Prostate gland (tissue), 2 donors: ENCODE measurements around the gene CCDC158. TPM values are rescaled to one million over a fixed set of nuclear protein-coding genes. Genes with fewer than 3 reads are reported as not detected.

Source experiments
- DNase-seq: peaks from one replicate; pipeline ENCODE4 v3.0.0-alpha.2; 2019; ENCODE audit warnings: low spot score
- H3K27ac ChIP-seq, 2 donors: fragments of 200-600 bp; sonication (generic); 2 replicates each; pipeline ENCODE4 v1.5.1; 2017 to 2019
- H3K27me3 ChIP-seq: fragments of 200-600 bp; sonication (generic); replicated peaks from 2 replicates; pipeline ENCODE4 v1.5.1; 2019; ENCODE audit not compliant: insufficient read depth
- H3K36me3 ChIP-seq, 2 donors: fragments of 200-600 bp; sonication (generic); 1 replicate in 1 of 2; 2 replicates in 1 of 2; pipeline versions ENCODE4 v1.5.1 to v1.8.1; 2017 to 2019
- H3K4me1 ChIP-seq: fragments of 200-600 bp; sonication (generic); replicated peaks from 2 replicates; pipeline ENCODE4 v1.5.1; 2019
- H3K4me3 ChIP-seq, 2 donors: fragments of 200-600 bp; sonication (generic); 2 replicates each; pipeline ENCODE4 v1.5.1; 2017 to 2019
- H3K9me3 ChIP-seq: fragments of 200-600 bp; sonication (generic); 2 replicates; pipeline ENCODE4 v1.5.1; 2017
- POLR2A ChIP-seq: fragments of 450-650 bp; IDR thresholded peaks from one replicate; pipeline ENCODE4 v1.6.1; 2016; ENCODE audit warnings: antibody characterized with exemption, mild to moderate bottlenecking
- POLR2AphosphoS5 ChIP-seq: sonication (generic); formaldehyde crosslinking; IDR thresholded peaks from one replicate; pipeline ENCODE4 v1.6.1; 2017; ENCODE audit warnings: antibody characterized with exemption
- whole genome bisulfite sequencing: methylation state at CpG from one replicate; pipeline ENCODE4 v1.1.5; 2018; 5-methylcytosine and 5-hydroxymethylcytosine counted together
- intact Hi-C: fragments of 100-400 bp; cut with DNase I; formaldehyde crosslinking; loops from one replicate; pipeline ENCODE4 v1.14.2; 2022
- total RNA-seq, 2 donors: library from RNA; depleted of rRNA; stranded (reverse); fragments of >200 nt; gene quantifications; one replicate each; pipeline ENCODE4 v1.1.0, GENCODE V29; 2016
- TF ChIP-seq, protein P1 (sequence below), 4 experiments: fragments of 200-600 bp in 2 of 4; fragments of 450-650 bp in 2 of 4; sonication (generic) in 2 of 4; IDR thresholded peaks; 1 replicate in 3 of 4; 2 replicates in 1 of 4; pipeline ENCODE4 v1.5.1; 2016 to 2019; ENCODE audit warnings: antibody characterized with exemption in 4 of 4, mild to moderate bottlenecking in 2 of 4, moderate library complexity in 2 of 4

Gene CCDC158
- total RNA-seq, 2 donors from 2014 or later = 4.9 TPM; not detected in 1

DNA sequence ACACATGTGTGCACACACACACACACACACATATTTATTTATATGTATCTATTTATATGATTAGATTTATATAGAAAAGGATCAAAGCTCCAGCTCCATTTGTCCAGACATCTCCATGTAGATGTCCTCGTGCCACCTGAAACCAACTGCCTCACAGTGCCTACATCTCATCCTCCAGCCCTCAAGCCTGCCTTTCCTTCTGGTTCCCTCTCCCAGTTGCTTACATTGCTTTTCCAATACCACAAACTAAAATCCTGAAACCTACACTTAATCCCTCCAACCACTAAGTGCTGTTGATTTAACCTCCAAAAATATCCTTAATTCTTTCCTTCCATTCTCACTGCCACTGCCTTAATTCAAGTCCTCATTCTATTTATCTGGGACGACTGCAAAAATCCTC lies 63.0 kb downstream of the CCDC158 start:
- H3K27ac ChIP-seq = no peak overlapping the region
- no peak for TF ChIP-seq POLR2AphosphoS5
- TF ChIP-seq POLR2A = no peak
- TF ChIP-seq, protein P1, sequence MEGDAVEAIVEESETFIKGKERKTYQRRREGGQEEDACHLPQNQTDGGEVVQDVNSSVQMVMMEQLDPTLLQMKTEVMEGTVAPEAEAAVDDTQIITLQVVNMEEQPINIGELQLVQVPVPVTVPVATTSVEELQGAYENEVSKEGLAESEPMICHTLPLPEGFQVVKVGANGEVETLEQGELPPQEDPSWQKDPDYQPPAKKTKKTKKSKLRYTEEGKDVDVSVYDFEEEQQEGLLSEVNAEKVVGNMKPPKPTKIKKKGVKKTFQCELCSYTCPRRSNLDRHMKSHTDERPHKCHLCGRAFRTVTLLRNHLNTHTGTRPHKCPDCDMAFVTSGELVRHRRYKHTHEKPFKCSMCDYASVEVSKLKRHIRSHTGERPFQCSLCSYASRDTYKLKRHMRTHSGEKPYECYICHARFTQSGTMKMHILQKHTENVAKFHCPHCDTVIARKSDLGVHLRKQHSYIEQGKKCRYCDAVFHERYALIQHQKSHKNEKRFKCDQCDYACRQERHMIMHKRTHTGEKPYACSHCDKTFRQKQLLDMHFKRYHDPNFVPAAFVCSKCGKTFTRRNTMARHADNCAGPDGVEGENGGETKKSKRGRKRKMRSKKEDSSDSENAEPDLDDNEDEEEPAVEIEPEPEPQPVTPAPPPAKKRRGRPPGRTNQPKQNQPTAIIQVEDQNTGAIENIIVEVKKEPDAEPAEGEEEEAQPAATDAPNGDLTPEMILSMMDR (IDR thresholded peaks at IDR 0.05) = no peak
- intact Hi-C loops = no loop called here
- WGBS = 85% methylated on average over 2 of the region's 2 CpGs
- no peak for DNase-seq
- no peaks in the 10 kb centered on the region for H3K36me3 ChIP-seq
- H3K4me3 ChIP-seq = no peak overlapping the region
- no peaks in the 10 kb centered on the region for H3K27me3 ChIP-seq
- no peaks in the 10 kb centered on the region for H3K9me3 ChIP-seq
- H3K4me1 ChIP-seq = no peaks in the 10 kb centered on the region

DNA sequence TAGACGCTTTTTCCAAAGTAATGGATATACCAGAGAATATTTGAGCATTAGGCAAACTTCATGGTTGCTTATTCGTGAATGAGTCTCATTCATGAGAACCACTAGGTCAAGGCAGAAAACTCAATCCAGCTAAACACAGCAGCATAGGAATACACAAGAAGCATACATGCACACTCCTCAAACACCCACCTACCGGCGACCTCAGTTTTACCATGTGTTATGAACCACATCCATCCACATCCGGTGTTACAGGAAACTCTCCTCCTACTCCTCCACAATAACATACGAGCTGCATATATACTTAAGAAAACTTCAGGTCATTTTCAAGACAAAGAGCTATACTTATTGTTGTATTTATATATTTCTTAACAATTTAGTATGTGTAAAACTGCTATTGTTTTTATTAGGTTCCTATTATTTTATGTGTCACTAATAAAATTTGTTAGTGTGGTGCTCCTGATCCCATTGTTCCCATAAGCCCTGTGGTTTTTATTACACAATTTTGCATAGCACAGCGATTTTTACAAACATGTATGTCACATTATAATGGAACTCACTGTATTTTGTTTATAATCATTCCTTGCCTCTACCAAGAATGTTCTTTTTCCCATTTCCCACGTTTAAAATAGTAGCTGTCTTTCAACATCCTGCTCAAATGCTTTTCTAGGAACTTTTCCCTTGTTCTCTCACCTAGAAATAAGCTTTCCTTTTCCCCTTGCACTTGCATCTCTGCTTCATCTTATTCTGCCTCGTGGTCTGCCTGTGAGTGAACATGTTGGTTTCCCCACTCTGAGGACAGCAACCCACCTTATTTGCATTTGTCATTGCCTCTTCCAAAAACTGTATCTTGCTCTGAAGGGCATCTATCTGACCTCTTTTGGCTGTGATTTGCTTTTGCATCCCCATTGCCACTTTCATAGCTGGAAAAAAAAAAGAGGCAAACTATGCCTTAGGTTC lies 66.1 kb downstream of the CCDC158 start:
- TF ChIP-seq POLR2A (no peak), POLR2AphosphoS5 (no peak)
- TF ChIP-seq, protein P1 (IDR thresholded peaks at IDR 0.05) = no peak
- H3K9me3 ChIP-seq = no peaks in the 10 kb centered on the region
- no peak overlapping the region for H3K4me3 ChIP-seq
- H3K27me3 ChIP-seq = no peaks in the 10 kb centered on the region
- intact Hi-C loops = no loop called here
- H3K4me1 ChIP-seq = no peaks in the 10 kb centered on the region
- no peak overlapping the region for H3K27ac ChIP-seq
- no peaks in the 10 kb centered on the region for H3K36me3 ChIP-seq
- no peak for DNase-seq
- WGBS = 72% methylated on average over 9 of the region's 9 CpGs

DNA sequence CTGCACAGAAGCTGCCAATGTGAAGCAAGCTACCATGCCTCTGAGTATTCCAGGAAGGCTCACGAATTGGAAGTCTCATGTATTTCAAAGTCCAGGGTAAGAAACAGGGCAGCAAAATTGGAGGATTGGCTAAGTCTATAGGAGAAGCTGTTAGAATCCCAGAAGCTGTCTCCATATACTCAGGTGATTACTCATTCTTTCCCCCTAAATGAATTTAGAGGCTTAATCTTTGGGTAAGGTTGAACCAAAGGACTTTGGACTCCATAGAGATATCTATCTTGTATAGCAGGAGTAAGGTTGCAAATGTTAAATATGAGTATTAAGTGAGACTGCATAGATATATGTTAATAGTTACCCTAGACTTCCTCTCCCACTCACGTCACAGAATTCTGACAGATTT lies 78.1 kb downstream of the CCDC158 start:
- Histone ChIP-seq H3K36me3 (no peaks in the 10 kb centered on the region), H3K4me1 (no peaks in the 10 kb centered on the region), H3K9me3 (no peaks in the 10 kb centered on the region), H3K27me3 (no peaks in the 10 kb centered on the region), H3K27ac (no peak overlapping the region), H3K4me3 (no peak overlapping the region)
- intact Hi-C loops = no loop called here
- TF ChIP-seq POLR2AphosphoS5 (no peak), POLR2A (no peak)
- TF ChIP-seq, protein P1 (IDR thresholded peaks at IDR 0.05) = no peak
- WGBS = 93% methylated on average over 2 of the region's 2 CpGs
- no peak for DNase-seq

DNA sequence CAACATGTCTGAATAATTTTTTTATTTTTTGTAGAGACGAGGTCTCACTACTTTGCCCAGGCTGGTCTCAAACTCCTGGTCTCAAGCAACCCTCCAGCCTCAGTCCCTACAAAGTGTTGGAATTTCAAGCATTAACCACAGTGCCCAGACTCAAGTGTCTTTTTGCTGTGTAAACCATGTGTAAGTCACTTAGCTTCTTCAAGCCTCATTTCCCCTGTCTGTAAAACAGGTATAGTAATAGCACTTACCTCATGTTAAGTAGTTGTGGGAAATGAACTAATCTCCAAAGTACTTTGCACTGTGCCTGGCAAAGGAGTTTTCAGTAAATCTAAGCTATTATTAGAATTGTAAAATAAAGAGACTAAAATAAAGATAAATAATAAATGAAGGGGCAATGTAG lies 78.8 kb downstream of the CCDC158 start:
- intact Hi-C loops = no loop called here
- WGBS = 89% methylated on average over 1 of the region's 1 CpG

More for the DNA sequence above, 78.8 kb downstream of the CCDC158 start:
- no peaks in the 10 kb centered on the region for H3K4me1 ChIP-seq
- no peaks in the 10 kb centered on the region for H3K9me3 ChIP-seq
- no peak overlapping the region for H3K4me3 ChIP-seq
- no peak for DNase-seq
- no peaks in the 10 kb centered on the region for H3K27me3 ChIP-seq
- H3K27ac ChIP-seq = no peak overlapping the region
- H3K36me3 ChIP-seq = no peaks in the 10 kb centered on the region
- TF ChIP-seq POLR2AphosphoS5 = no peak
- no peak for TF ChIP-seq POLR2A
- TF ChIP-seq, protein P1 (IDR thresholded peaks at IDR 0.05) = no peak
